GM12865 (cell line): ENCODE measurements around the gene SBK3.
"Not testable (repeated sequence)": the region's sequence is repeated elsewhere in the genome, so short reads cannot be mapped to it uniquely, and the experiment has no call there.

Source experiments
- DNase-seq: peaks from one replicate; pipeline ENCODE4 v3.0.0; 2010; ENCODE audit warnings: low read depth
- H3K4me3 ChIP-seq: 2 replicates; pipeline ENCODE4 v1.5.1; 2011; ENCODE audit warnings: mild to moderate bottlenecking, low read depth, low read length, control low read depth
- CTCF ChIP-seq: IDR thresholded peaks from 2 replicates; pipeline ENCODE4 v1.5.1; 2011; ENCODE audit warnings: low read length, control low read depth, low read depth, inconsistent platforms; ENCODE audit not compliant: insufficient read depth; ENCODE audit errors: missing control alignments

Gene SBK3

DNA sequence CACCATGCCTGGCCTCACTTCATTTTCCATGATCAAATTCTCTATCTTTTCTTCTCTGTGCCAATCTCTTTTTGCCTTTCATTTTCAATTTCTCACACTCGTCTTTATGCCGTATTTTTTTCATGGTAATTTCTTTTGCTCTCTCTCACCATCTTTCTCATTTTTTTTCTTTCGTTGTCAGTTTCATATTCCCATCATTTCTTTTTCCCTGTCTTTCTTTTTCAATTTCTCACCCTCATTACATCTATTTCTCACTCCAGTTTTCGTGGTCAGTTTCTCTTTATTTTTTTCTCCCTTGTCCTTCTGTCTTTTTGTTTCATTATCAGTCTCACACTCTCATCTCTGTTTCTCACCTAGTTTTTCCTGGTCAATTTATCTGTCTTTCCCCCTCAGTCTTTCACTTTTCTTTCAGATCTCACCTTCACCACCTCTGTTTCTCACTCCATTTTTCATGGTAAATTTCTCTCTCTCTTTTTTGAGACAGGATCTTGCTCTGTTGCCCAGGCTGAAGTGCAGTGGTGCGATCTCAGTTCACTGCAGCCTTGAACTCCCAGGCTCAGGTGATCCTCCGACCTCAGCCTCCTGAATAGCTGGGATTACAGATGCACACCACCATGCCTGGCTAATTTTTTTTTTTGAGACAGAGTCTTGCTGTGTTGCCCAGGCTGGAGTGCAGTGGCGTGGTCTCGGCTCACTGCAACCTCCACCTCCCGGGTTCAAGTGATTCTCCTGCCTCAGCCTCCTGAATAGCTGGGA is 43.0 kb downstream of the SBK3 start:
- no peak overlapping the region for H3K4me3 ChIP-seq
- TF ChIP-seq CTCF: no peak
- no peak for DNase-seq

DNA sequence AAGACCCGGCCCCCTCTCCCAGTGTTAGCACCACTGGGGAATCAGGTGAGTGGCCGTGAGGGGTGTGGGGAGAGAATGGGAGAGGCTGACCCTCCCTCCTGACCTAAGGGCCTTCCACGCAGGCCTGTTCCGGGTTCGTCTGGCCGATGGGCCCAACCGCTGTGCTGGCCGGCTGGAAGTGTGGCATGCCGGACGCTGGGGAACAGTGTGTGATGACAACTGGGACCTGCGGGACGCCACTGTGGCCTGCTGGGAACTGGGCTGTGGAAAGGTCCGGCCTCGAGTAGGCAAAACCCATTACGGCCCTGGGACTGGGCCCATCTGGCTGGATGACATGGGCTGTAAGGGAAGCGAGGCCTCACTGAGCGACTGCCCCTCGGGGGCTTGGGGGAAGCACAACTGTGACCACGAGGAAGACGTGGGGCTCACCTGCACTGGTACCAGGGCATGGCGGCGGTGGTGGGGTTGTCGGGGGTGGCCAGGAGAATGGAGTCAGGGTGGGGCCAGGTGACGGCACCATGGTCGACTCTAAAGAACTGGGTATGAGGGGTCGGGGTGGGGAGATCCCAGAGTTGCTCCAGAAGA is 44.9 kb downstream of the SBK3 start:
- DNase-seq: no peak
- no peak for TF ChIP-seq CTCF
- no peak overlapping the region for H3K4me3 ChIP-seq

DNA sequence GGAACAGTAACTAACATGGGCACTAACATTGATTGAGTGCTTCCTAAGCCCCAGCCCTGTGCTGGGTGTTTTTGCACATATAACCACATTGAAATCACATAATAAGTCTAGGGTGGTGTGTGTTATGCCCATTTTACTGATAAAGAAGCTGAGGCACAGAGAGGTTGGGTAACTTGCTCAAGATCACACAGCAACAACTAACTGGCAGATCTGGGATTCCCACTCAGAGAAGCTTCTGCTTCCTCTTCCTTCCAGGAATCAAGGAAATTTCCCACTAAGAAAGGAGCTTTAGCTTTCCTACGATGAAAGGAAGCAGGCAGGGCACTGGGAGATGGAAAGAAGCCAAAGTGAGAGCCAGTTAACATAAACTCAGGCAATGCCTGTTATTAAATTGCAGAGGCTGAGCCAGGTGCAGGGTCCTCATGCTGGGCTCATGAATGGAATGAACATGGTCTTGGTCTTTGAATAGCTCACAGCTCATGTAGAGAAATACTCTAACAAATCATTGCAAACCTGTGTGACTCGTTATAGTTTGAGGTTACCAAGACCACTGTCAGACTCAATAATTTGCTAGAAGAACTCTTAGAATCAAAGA is 47.0 kb downstream of the SBK3 start:
- no peak overlapping the region for H3K4me3 ChIP-seq
- no peak for TF ChIP-seq CTCF
- DNase-seq: no peak

DNA sequence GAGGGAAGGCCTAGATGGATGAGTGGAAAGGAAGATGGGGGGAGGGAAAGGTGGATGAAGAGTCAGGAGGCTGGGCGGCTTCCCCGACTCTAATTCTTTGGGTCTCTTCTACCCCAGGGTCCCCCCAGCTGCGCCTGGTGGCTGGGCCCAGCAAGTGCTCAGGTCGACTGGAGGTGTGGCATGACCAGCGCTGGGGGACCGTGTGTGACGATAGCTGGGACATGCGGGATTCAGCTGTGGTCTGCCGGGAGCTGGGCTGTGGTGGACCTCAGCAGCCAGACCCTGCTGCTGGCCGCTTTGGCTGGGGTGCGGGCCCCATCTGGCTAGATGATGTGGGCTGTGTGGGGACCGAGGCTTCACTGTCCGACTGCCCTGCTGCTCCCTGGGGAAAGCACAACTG is 47.6 kb downstream of the SBK3 start:
- H3K4me3 ChIP-seq: no peak overlapping the region
- no peak for TF ChIP-seq CTCF
- no peak for DNase-seq

- not testable (repeated sequence) for DNase-seq, H3K4me3 ChIP-seq
These were observed 48.5 kb downstream of the SBK3 start for GRCh38 chr19:55496820-55497219.

- DNase-seq: no peak
- TF ChIP-seq CTCF: no peak
- no peak overlapping the region for H3K4me3 ChIP-seq
These were observed 49.5 kb downstream of the SBK3 start for GRCh38 chr19:55495646-55496349.

DNA sequence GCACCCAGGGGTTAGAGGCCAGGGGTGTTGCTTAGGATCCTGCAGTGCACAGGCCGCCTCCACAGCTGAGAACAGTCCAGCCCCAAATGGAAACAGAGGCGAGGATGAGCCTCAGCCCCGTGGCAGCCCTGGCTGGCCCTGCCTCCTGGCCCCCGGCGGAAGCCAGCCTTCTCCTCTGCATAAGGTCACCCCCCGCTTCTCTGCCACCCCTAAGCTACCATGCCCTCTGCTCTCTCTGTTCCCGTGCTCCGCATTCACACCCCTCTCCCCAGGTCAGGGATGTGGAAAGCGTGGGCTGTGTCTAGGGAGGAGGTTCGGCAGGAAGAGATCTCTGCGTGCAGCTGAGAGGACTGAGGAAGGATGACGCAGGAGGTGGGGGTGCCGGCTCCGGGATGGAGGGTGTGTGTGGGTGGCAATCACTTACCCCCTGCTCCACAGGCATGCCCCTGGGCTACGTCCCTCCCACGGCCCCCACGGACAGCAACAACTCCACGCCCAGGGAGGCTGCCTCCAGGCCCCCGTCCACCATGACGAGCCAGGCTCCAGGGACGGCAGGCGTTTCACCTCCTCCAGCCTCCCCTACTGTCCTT is 51.1 kb downstream of the SBK3 start:
- H3K4me3 ChIP-seq: no peak overlapping the region
- DNase-seq: no peak
- TF ChIP-seq CTCF: no peak
